ENCODE results near the gene UBE2D3.

Gene UBE2D3

GRCh38 chr4:102787944-102788343 lies 39.4 kb downstream of the UBE2D3 start:
- no peak for DNase-seq

- no peak for DNase-seq
These were observed 40.1 kb downstream of the UBE2D3 start for GRCh38 chr4:102787096-102787881.

GRCh38 chr4:102786279-102786678 lies 41.1 kb downstream of the UBE2D3 start:
- no peak for DNase-seq

GRCh38 chr4:102783006-102783405 lies 44.3 kb downstream of the UBE2D3 start:
- no peak for DNase-seq

GRCh38 chr4:102781570-102781969 lies 45.8 kb downstream of the UBE2D3 start:
- DNase-seq, result no peak

GRCh38 chr4:102780476-102781144 lies 46.7 kb downstream of the UBE2D3 start:
- DNase-seq, result no peak

GRCh38 chr4:102779204-102779603 lies 48.1 kb downstream of the UBE2D3 start:
- no peak for DNase-seq

GRCh38 chr4:102778720-102779119 lies 48.6 kb downstream of the UBE2D3 start:
- DNase-seq, result no peak

- no peak for DNase-seq
These were observed 51.5 kb downstream of the UBE2D3 start for GRCh38 chr4:102775805-102776204.

GRCh38 chr4:102774254-102774653 lies 53.1 kb downstream of the UBE2D3 start:
- no peak for DNase-seq

GRCh38 chr4:102772738-102773340 lies 54.5 kb downstream of the UBE2D3 start:
- no peak for DNase-seq

GRCh38 chr4:102764901-102765300 lies 62.5 kb downstream of the UBE2D3 start:
- no peak for DNase-seq

- no peak for DNase-seq
These were observed 65.4 kb downstream of the UBE2D3 start for GRCh38 chr4:102761906-102762305.

GRCh38 chr4:102761296-102761701 lies 66.1 kb downstream of the UBE2D3 start:
- no peak for DNase-seq

GRCh38 chr4:102760645-102761295 lies 66.6 kb downstream of the UBE2D3 start, which contains the start of gene MANBA:
TSS of gene MANBA (minus strand) at chr4:102760968. CDS start at chr4:102760894, 74 bp downstream.
- peak; percentile 81 for DNase-seq

- no peak for DNase-seq
These were observed 67.3 kb downstream of the UBE2D3 start for GRCh38 chr4:102759831-102760644.

GRCh38 chr4:102758241-102759160 lies 68.8 kb downstream of the UBE2D3 start:
- no peak for DNase-seq

GRCh38 chr4:102757681-102758080 lies 69.7 kb downstream of the UBE2D3 start:
- no peak for DNase-seq

- no peak for DNase-seq
These were observed 73.3 kb downstream of the UBE2D3 start for GRCh38 chr4:102754044-102754443.

GRCh38 chr4:102751941-102752340 lies 75.4 kb downstream of the UBE2D3 start:
- DNase-seq, result no peak
